GM12878 (cell line): ENCODE measurements around the gene TDRD9. TPM values are rescaled to one million over a fixed set of nuclear protein-coding genes. Genes with fewer than 3 reads are reported as not detected.

Source experiments
- ATAC-seq: fragments of 200-7000 bp; cut with Tn5 transposase; 3 replicates; pipeline ENCODE4 v1.9.1; 2020; ENCODE audit warnings: mild to moderate bottlenecking, moderate library complexity
- BruUV-seq: library from RNA; stranded (reverse); fragments of 400-500 nt; replicated peaks from 2 replicates; lab custom pipeline; 2021; lab: Mats Ljungman, UMichigan
- CTCF ChIA-PET: fragments of 300-600 bp; sonication (Branson Sonifier 250); formaldehyde crosslinking; extraction: SDS; loops from one replicate; lab custom pipeline; 2021; ENCODE audit warnings: inconsistent platforms; lab: Yijun Ruan, JAX
- POLR2A ChIA-PET: fragments of 350-600 bp; formaldehyde crosslinking; extraction: SDS; loops from one replicate; lab custom pipeline; 2021; ENCODE audit warnings: inconsistent platforms; lab: Charles Lee
- RAD21 ChIA-PET: fragments of 300-600 bp; sonication (Branson Sonifier 250); formaldehyde crosslinking; loops from one replicate; lab custom pipeline; 2023; ENCODE audit warnings: antibody characterized with exemption; ENCODE audit not compliant: unreplicated experiment; lab: Charles Lee
- SMC1A ChIA-PET: fragments of 300-600 bp; sonication (Branson Sonifier 250); formaldehyde crosslinking; loops from one replicate; lab custom pipeline; 2023; ENCODE audit not compliant: unreplicated experiment, uncharacterized antibody; lab: Charles Lee
- DNase-seq: peaks from one replicate; pipeline ENCODE4 v3.0.0-alpha.2; 2011; ENCODE audit warnings: low read depth, low spot score
- FAIRE-seq: peaks from 3 replicates; lab custom pipeline; 2011; peaks lifted over from hg19 to GRCh38; lab: Jason Lieb, UNC
- H2AFZ ChIP-seq: 2 replicates; pipeline ENCODE4 v1.6.0; 2011; ENCODE audit warnings: low read depth, low read length, control low read depth; ENCODE audit not compliant: control insufficient read depth
- H3K27ac ChIP-seq: 2 replicates; pipeline ENCODE4 v1.5.1; 2011; ENCODE audit warnings: control low read depth; ENCODE audit not compliant: control insufficient read depth, insufficient read depth
- H3K27me3 ChIP-seq, 2 experiments: replicated peaks in 1 of 2; 2 replicates each; pipeline versions ENCODE4 v1.6.0 to v1.6.1; 2011; ENCODE audit warnings: low read length in 1 of 2; ENCODE audit not compliant: control insufficient read depth in 2 of 2, insufficient read depth in 2 of 2
- H3K36me3 ChIP-seq, 2 experiments: 2 replicates each; pipeline ENCODE4 v1.5.1; 2011; ENCODE audit warnings: low read length in 1 of 2; ENCODE audit not compliant: control insufficient read depth in 2 of 2, insufficient read depth in 2 of 2
- H3K4me1 ChIP-seq: 2 replicates; pipeline ENCODE4 v1.6.1; 2011; ENCODE audit warnings: mild to moderate bottlenecking, low read length, moderate library complexity, mixed read lengths; ENCODE audit not compliant: control insufficient read depth, insufficient read depth
- H3K4me2 ChIP-seq: 2 replicates; pipeline ENCODE4 v1.6.0; 2011; ENCODE audit warnings: control low read depth; ENCODE audit not compliant: control insufficient read depth, insufficient read depth
- H3K4me3 ChIP-seq: fragments of 200-600 bp; sonication (generic); 2 replicates; pipeline ENCODE4 v1.5.1; 2016
- H3K79me2 ChIP-seq: 2 replicates; pipeline ENCODE4 v1.6.0; 2011; ENCODE audit warnings: low read length; ENCODE audit not compliant: control insufficient read depth, insufficient read depth
- H3K9ac ChIP-seq: 2 replicates; pipeline ENCODE4 v1.8.0; 2011; ENCODE audit warnings: low read length, control low read depth, mixed read lengths; ENCODE audit not compliant: control insufficient read depth, insufficient read depth
- H3K9me3 ChIP-seq: replicated peaks from 3 replicates; pipeline ENCODE4 v1.5.1; 2011; ENCODE audit warnings: mild to moderate bottlenecking, low read length; ENCODE audit not compliant: control insufficient read depth, insufficient read depth
- H4K20me1 ChIP-seq: 2 replicates; pipeline ENCODE4 v1.6.0; 2011; ENCODE audit not compliant: control insufficient read depth, insufficient read depth
- BRCA1 ChIP-seq: IDR thresholded peaks from 2 replicates; pipeline ENCODE4 v1.6.1; 2011; ENCODE audit warnings: low read depth, low read length, improper control_type of control experiment
- FOXM1 ChIP-seq: IDR thresholded peaks from 2 replicates; pipeline ENCODE4 v1.6.1; 2012; ENCODE audit warnings: low read depth, mild to moderate bottlenecking, inconsistent platforms, low read length, moderate library complexity
- LARP7 ChIP-seq: fragments of 450-650 bp; IDR thresholded peaks from 2 replicates; pipeline ENCODE4 v1.6.1; 2017; ENCODE audit warnings: mild to moderate bottlenecking
- MYC ChIP-seq: IDR thresholded peaks from 2 replicates; pipeline ENCODE4 v1.6.1; 2011; ENCODE audit warnings: mild to moderate bottlenecking, low read length, moderate library complexity, inconsistent platforms; ENCODE audit not compliant: insufficient read depth, insufficient replicate concordance, insufficient read length, severe bottlenecking
- NFYA ChIP-seq: IDR thresholded peaks from 2 replicates; pipeline ENCODE4 v1.6.1; 2011; ENCODE audit warnings: low read depth, mild to moderate bottlenecking, low read length, improper control_type of control experiment, borderline replicate concordance
- PAX5 ChIP-seq: IDR thresholded peaks from 2 replicates; pipeline ENCODE4 v1.6.1; 2011; ENCODE audit warnings: low read depth, low read length, borderline replicate concordance
- PBX3 ChIP-seq: IDR thresholded peaks from 2 replicates; pipeline ENCODE4 v1.6.1; 2011; ENCODE audit warnings: mild to moderate bottlenecking, low read depth, low read length, moderate library complexity; ENCODE audit not compliant: insufficient replicate concordance
- SMC3 ChIP-seq: IDR thresholded peaks from 2 replicates; pipeline ENCODE4 v1.6.1; 2011; ENCODE audit warnings: low read length, improper control_type of control experiment, borderline replicate concordance
- SP1 ChIP-seq: IDR thresholded peaks from one replicate; pipeline ENCODE4 v1.6.1; 2011; ENCODE audit warnings: low read depth, low read length
- STAT1 ChIP-seq: fragments of 450-650 bp; conservative IDR thresholded peaks from 2 replicates; pipeline ENCODE4 v1.6.1; 2014; ENCODE audit warnings: antibody characterized with exemption, mild to moderate bottlenecking
- WGBS: methylation state at CpG from one replicate; pipeline ENCODE4 v1.1.6; 2016; ENCODE audit warnings: low lambda C conversion rate; ENCODE audit not compliant: insufficient replicate concordance, insufficient coverage; ENCODE audit errors: missing lambda C conversion rate; 5-methylcytosine and 5-hydroxymethylcytosine counted together
- in situ Hi-C: fragments of 300-500 bp; cut with MboI; formaldehyde crosslinking; loops from 9 replicates; pipeline ENCODE4 v1.14.3; 2018; ENCODE audit warnings: mixed read lengths
- intact Hi-C: fragments of 100-400 bp; cut with micrococcal nuclease; formaldehyde crosslinking; loops from one replicate; pipeline ENCODE4 v1.14.2; 2022; ENCODE audit not compliant: unreplicated experiment
- polyA plus RNA-seq, 11 experiments: library from polyadenylated mRNA; depleted of rRNA in 4 of 11; unstranded in 6 of 11; stranded (reverse) in 5 of 11; fragments of >200 nt; fragmentation: Nextera tagmentation in 4 of 11; fragmentation: Illumina TruSeq in 1 of 11; extraction: Ambion mirVana in 4 of 11; extraction: Trizol in 1 of 11; gene quantifications; 1 replicate in 1 of 11; 2 replicates in 10 of 11; pipeline versions ENCODE4 v1.2.1 to v1.2.3, GENCODE V29; 2011 to 2016; ENCODE audit warnings: inconsistent platforms in 2 of 11, missing spikeins in 2 of 11, low read depth in 1 of 11
- total RNA-seq, 4 experiments: library from RNA; depleted of rRNA in 3 of 4; stranded (reverse); fragments of >200 nt in 3 of 4; fragmentation: Illumina TruSeq in 1 of 4; extraction: Trizol in 1 of 4; gene quantifications; 2 replicates each; pipeline versions ENCODE4 v1.2.1 to v1.2.3, GENCODE V29; 2013 to 2021

TDRD9 gene
- total and polyA plus RNA-seq, 10 of the 15 experiments (the other 5 are each of a cell fraction or from before 2014, with no cell fraction given): 0.12 TPM; not detected in 9

DNA sequence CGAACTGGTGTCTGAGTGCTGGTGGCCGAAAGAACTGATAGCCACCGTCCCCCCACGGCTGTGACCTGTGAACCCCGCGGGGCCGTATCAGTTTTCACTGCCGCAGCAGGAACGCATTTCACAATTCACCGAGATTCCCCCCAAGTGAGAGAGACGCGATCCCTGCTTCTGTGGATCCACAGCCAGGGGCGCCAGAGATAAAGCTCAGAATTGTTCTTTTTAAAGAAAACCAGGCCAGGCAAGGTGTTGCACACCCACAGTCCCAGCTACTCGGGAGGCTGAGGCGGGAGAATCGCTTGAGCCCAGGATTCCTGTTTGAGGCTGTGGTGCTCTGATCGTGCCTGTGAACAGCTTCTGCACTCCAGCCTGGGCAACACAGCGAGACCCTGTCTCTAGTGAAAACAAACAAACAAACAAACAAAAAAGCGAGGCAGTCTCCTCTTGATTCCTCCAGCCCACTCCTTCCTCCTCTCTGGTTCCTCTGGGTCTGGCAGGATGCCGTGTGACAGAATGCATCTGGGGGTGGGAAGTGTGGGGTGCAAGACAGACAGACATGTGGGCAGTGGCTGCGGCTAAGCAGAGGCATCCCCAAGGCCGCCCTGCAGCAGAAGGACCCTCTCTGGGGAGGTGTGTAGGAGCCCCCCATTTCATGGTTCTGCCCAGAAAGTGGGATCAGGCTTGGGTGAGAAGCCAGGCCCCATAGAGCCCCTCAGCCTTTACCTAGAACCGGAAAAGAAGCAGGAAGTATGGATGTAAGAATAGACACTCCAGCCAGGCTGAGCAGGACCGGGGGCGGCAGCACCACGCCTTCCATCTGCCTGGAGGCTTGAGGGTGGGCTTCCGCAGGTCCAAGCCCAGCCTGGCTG lies 41.7 kb upstream of the TDRD9 start (continued):
- TF ChIP-seq MYC (no peak), SMC3 (no peak)
- TF ChIP-seq, all 136 proteins: peak for 0

GRCh38 chr14:103887170-103887501 lies 41.1 kb upstream of the TDRD9 start:
- Histone ChIP-seq H3K4me1 (no peaks in the 10 kb centered on the region), H3K27ac (no peak overlapping the region), H4K20me1 (no peaks in the 10 kb centered on the region; the same call in 1 of the 2 replicates), H3K27me3 (no peaks in the 10 kb centered on the region; a peak in 1 of 4 replicates), H3K79me2 (no peaks in the 10 kb centered on the region), H3K4me2 (no peak overlapping the region), H3K36me3 (no peaks in the 10 kb centered on the region), H3K9ac (no peak overlapping the region), H3K4me3 (no peak overlapping the region), H2AFZ (no peak overlapping the region), H3K9me3 (no peaks in the 10 kb centered on the region)
- intact Hi-C loops: no loop called here
- ATAC-seq: no peak
- ChIA-PET POLR2A (no interaction called here), RAD21 (no interaction called here), CTCF (interaction anchor here (1.3 kb wide), 1 partner anchor 78 kb away, joined by 3 read pairs; no protein-coding TSS in a partner anchor), SMC1A (no interaction called here)
- 56% methylated on average over 5 of the region's 6 CpGs for WGBS
- no peak for DNase-seq
- FAIRE-seq: no peak
- in situ Hi-C loops: no loop called here
- no TSS peak for BruUV-seq
- TF ChIP-seq LARP7: no peak

DNA sequence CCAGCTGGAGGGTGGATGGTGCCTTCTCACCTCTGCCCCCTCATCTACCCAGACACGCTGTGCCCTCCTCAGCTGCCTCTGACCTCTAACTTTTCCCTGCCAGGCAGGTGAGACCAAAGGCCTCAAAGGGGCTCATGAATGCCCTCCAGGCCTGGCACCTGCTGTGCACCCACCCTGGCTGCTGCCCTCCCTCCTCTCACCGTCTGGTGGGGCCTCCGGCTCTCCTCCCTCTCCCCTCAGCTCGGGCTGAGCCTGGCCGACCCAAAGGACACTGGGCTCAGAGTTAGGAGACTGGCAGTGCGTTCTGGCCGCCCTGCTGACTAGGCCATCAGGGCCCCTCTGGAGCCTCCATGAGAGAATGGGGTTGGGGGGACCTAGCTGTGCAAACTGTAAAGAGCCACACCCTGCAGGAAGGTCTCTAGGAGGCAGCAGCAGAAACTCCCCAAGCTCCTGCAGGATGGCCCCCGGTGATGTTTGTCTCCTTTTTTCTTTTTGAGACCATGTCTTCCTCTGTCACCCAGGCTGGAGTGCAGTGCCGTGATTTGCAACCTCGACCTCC lies 40.6 kb upstream of the TDRD9 start:
- intact Hi-C loops: no loop called here
- Histone ChIP-seq H3K4me1 (no peaks in the 10 kb centered on the region), H3K4me2 (no peak overlapping the region), H3K79me2 (no peaks in the 10 kb centered on the region), H3K27me3 (no peaks in the 10 kb centered on the region; a peak in 1 of 4 replicates), H3K9ac (no peak overlapping the region), H3K27ac (no peak overlapping the region)
- POLR2A ChIA-PET: no interaction called here
- no peak for ATAC-seq
- no peak for DNase-seq
- WGBS: 39% methylated on average over 8 of the region's 10 CpGs
- CTCF ChIA-PET: interaction anchor here (0.7 to 1.3 kb wide), 2 partner anchors 79 to 1203 kb away, joined by 3 read pairs; no protein-coding TSS in a partner anchor
- BruUV-seq: no TSS peak
- SMC1A ChIA-PET: no interaction called here
- TF ChIP-seq SP1: no peak
- TF ChIP-seq BRCA1: no peak
- TF ChIP-seq PAX5: no peak
- TF ChIP-seq PBX3: no peak
- TF ChIP-seq STAT1: no peak
- no peak for TF ChIP-seq NFYA
- no peak for TF ChIP-seq FOXM1
- TF ChIP-seq, all 136 proteins: peak for 0
- Histone ChIP-seq H2AFZ (no peak overlapping the region), H3K4me3 (no peak overlapping the region), H3K36me3 (no peaks in the 10 kb centered on the region), H4K20me1 (no peaks in the 10 kb centered on the region; the same call in 1 of the 2 replicates), H3K9me3 (no peaks in the 10 kb centered on the region)
- in situ Hi-C loops: no loop called here
- FAIRE-seq: no peak
- RAD21 ChIA-PET: no interaction called here
